K562 (cell line): ENCODE measurements around the gene FAM83F. TPM values are rescaled to one million over a fixed set of nuclear protein-coding genes. Genes with fewer than 3 reads are reported as not detected.
A peak's percentile ranks its signal among the peaks of the same experiment; 100 is the strongest.

Source experiments
- ATAC-seq: fragments of 200-7000 bp; cut with Tn5 transposase; 3 replicates; pipeline ENCODE4 v1.9.1; 2020; ENCODE audit warnings: moderate library complexity
- BruUV-seq: library from RNA; stranded (reverse); fragments of 400-500 nt; replicated peaks from 2 replicates; lab custom pipeline; 2021; lab: Mats Ljungman, UMichigan
- CTCF ChIA-PET: fragments of 300-600 bp; formaldehyde crosslinking; extraction: SDS; loops from one replicate; lab custom pipeline; 2021; ENCODE audit warnings: low intra/inter-chr PET ratio; lab: Yijun Ruan, JAX
- POLR2A ChIA-PET: fragments of 300-600, 350-650 bp; sonication (Branson Sonifier 250); formaldehyde crosslinking; extraction: SDS; loops from one replicate; lab custom pipeline; 2021; ENCODE audit warnings: antibody characterized with exemption, inconsistent platforms; lab: Yijun Ruan, JAX
- DNase-seq, 4 experiments: peaks; one replicate each; pipeline versions ENCODE4 v3.0.0 to v3.0.0-alpha.2; 2011 to 2018; ENCODE audit warnings: low spot score in 3 of 4, mixed read lengths in 3 of 4; ENCODE audit errors: extremely low read depth in 1 of 4
- FAIRE-seq: peaks from 2 replicates; lab custom pipeline; 2011; peaks lifted over from hg19 to GRCh38; lab: Jason Lieb, UNC
- H2AFZ ChIP-seq: 2 replicates; pipeline ENCODE4 v1.6.0; 2011; ENCODE audit warnings: low read depth, low read length, control low read depth, inconsistent platforms
- H3K27ac ChIP-seq: fragments of 200-600 bp; 3 replicates; pipeline ENCODE4 v1.8.0; 2011; ENCODE audit warnings: low read depth, mild to moderate bottlenecking, control low read depth, inconsistent platforms, low read length, moderate library complexity, mixed read lengths; ENCODE audit errors: extremely low read depth
- H3K27me3 ChIP-seq, 2 experiments: fragments of 300-600 bp in 1 of 2; 2 replicates in 1 of 2; 3 replicates in 1 of 2; pipeline versions ENCODE4 v1.6.0 to v1.8.0; 2011; ENCODE audit warnings: inconsistent platforms in 2 of 2, low read length in 2 of 2, mild to moderate bottlenecking in 1 of 2, mixed read lengths in 1 of 2, moderate library complexity in 1 of 2; ENCODE audit not compliant: control insufficient read depth in 2 of 2, insufficient read depth in 2 of 2
- H3K36me3 ChIP-seq: fragments of 300-600 bp; 3 replicates; pipeline ENCODE4 v1.8.0; 2011; ENCODE audit warnings: mild to moderate bottlenecking, low read length, inconsistent platforms; ENCODE audit not compliant: control insufficient read depth, insufficient read depth
- H3K4me1 ChIP-seq, 2 experiments: fragments of 200-600 bp in 1 of 2; replicated peaks in 1 of 2; 2 replicates in 1 of 2; 3 replicates in 1 of 2; pipeline versions ENCODE4 v1.5.1 to v1.8.0; 2011; ENCODE audit warnings: inconsistent platforms in 2 of 2, low read length in 2 of 2, mild to moderate bottlenecking in 1 of 2, mixed read lengths in 1 of 2, moderate library complexity in 1 of 2; ENCODE audit not compliant: control insufficient read depth in 2 of 2, insufficient read depth in 2 of 2
- H3K4me2 ChIP-seq: 2 replicates; pipeline ENCODE4 v1.6.1; 2011; ENCODE audit warnings: low read length, control low read depth, inconsistent platforms, mixed read lengths; ENCODE audit not compliant: insufficient read depth
- H3K4me3 ChIP-seq: fragments of 200-600 bp; sonication (generic), shearing (Covaris generic); 2 replicates; pipeline ENCODE4 v1.5.1; 2016; ENCODE audit warnings: control low read depth, inconsistent platforms
- H3K79me2 ChIP-seq: fragments of 200-600 bp; 3 replicates; pipeline ENCODE4 v1.8.0; 2011; ENCODE audit warnings: low read length, inconsistent platforms; ENCODE audit not compliant: control insufficient read depth, insufficient read depth
- H3K9ac ChIP-seq, 2 experiments: 2 replicates each; pipeline versions ENCODE4 v1.6.0 to v1.6.1; 2011; ENCODE audit warnings: low read depth in 2 of 2, low read length in 2 of 2, control low read depth in 1 of 2, inconsistent platforms in 1 of 2, mild to moderate bottlenecking in 1 of 2, mixed read lengths in 1 of 2; ENCODE audit not compliant: insufficient read depth in 1 of 2
- H3K9me1 ChIP-seq: one replicate; pipeline ENCODE4 v1.6.0; 2011; ENCODE audit warnings: inconsistent platforms, mild to moderate bottlenecking, low read length, moderate library complexity; ENCODE audit not compliant: control insufficient read depth, insufficient read depth
- H3K9me3 ChIP-seq: replicated peaks from 2 replicates; pipeline ENCODE4 v1.5.1; 2011; ENCODE audit warnings: low read depth, low read length, inconsistent platforms; ENCODE audit not compliant: control insufficient read depth, insufficient read depth
- H4K20me1 ChIP-seq: replicated peaks from 2 replicates; pipeline ENCODE4 v1.6.1; 2011; ENCODE audit warnings: low read length, inconsistent platforms, mixed read lengths; ENCODE audit not compliant: control insufficient read depth, insufficient read depth
- ADNP ChIP-seq: fragments of 200-800 bp; sonication (Bioruptor generic); IDR thresholded peaks from 2 replicates; pipeline ENCODE4 v1.6.1; 2016; ENCODE audit warnings: missing genetic modification characterization, missing compliant biosample characterization
- CHD4 ChIP-seq: fragments of 200-600 bp; sonication (generic); IDR thresholded peaks from 3 replicates; pipeline ENCODE4 v1.6.1; 2012; ENCODE audit warnings: low read depth, mild to moderate bottlenecking, mixed read lengths, low read length, inconsistent platforms; ENCODE audit not compliant: insufficient read depth, insufficient replicate concordance, poor library complexity, severe bottlenecking
- PHF21A ChIP-seq: fragments of 450-650 bp; IDR thresholded peaks from 2 replicates; pipeline ENCODE4 v1.6.1; 2017; ENCODE audit warnings: low read depth, borderline replicate concordance
- STAT5A ChIP-seq: IDR thresholded peaks from 2 replicates; pipeline ENCODE4 v1.6.1; 2012; ENCODE audit warnings: low read length, inconsistent platforms, borderline replicate concordance
- TRIM24 ChIP-seq, 2 experiments: fragments of 450-650 bp; IDR thresholded peaks; 2 replicates each; pipeline ENCODE4 v1.6.1; 2016
- ZKSCAN1 ChIP-seq: fragments of 150-350 bp; IDR thresholded peaks from 2 replicates; pipeline ENCODE4 v1.6.1; 2016; ENCODE audit warnings: low read depth, low read length
- WGBS: fragments of 100-300 bp; shearing (Covaris generic); methylation state at CpG from one replicate; pipeline ENCODE4 v1.1.6; 2016; ENCODE audit warnings: low coverage, mixed read lengths; ENCODE audit not compliant: insufficient coverage; ENCODE audit errors: missing lambda C conversion rate; 5-methylcytosine and 5-hydroxymethylcytosine counted together
- in situ Hi-C: fragments of 300-500 bp; cut with MboI; formaldehyde crosslinking; loops from 4 replicates; pipeline ENCODE4 v1.15.0; 2018; ENCODE audit warnings: inconsistent platforms, mixed read lengths
- intact Hi-C: fragments of 100-400 bp; cut with micrococcal nuclease; formaldehyde crosslinking; loops from 2 replicates; pipeline ENCODE4 v1.14.2; 2022
- polyA plus RNA-seq, 8 experiments: library from polyadenylated mRNA; depleted of rRNA in 4 of 8; stranded (reverse) in 5 of 8; unstranded in 3 of 8; fragments of >200 nt; fragmentation: Nextera tagmentation in 2 of 8; fragmentation: Illumina TruSeq in 1 of 8; extraction: Ambion mirVana in 2 of 8; extraction: Trizol in 1 of 8; gene quantifications; 2 replicates each; pipeline versions ENCODE4 v1.2.1 to v1.2.3, GENCODE V29; 2011 to 2014; ENCODE audit warnings: inconsistent platforms in 1 of 8, missing spikeins in 1 of 8
- total RNA-seq, 7 experiments: library from RNA; depleted of rRNA in 6 of 7; stranded (reverse); fragments of >200 nt in 6 of 7; fragmentation: Illumina TruSeq in 2 of 7; extraction: Trizol in 2 of 7; gene quantifications; 2 replicates each; pipeline versions ENCODE4 v1.2.1 to v1.2.3, GENCODE V29; 2011 to 2021; ENCODE audit warnings: low replicate concordance in 1 of 7
- TF ChIP-seq, protein P1 (sequence below): fragments of 450-650 bp; IDR thresholded peaks from 2 replicates; pipeline ENCODE4 v1.6.1; 2017; ENCODE audit warnings: antibody characterized with exemption, mild to moderate bottlenecking

Gene FAM83F
- total and polyA plus RNA-seq, 9 of the 15 experiments (the other 6 are each of a cell fraction or from before 2014, with no cell fraction given) = under 0.01 to 0.13 (median 0.04) TPM; not detected in 1

GRCh38 chr22:40054486-40054885 lies 59.7 kb downstream of the FAM83F start:
- Histone ChIP-seq H3K4me1 (peaks cover 19 to 46% of the 10 kb centered on the region in 2 experiments), H3K4me2 (no peak overlapping the region), H3K9me3 (no peaks in the 10 kb centered on the region), H4K20me1 (peaks cover 10% of the 10 kb centered on the region), H3K4me3 (no peak overlapping the region), H3K9me1 (no peaks in the 10 kb centered on the region), H3K27ac (no peak overlapping the region), H3K36me3 (no peaks in the 10 kb centered on the region), H3K9ac (no peak overlapping the region), H3K27me3 (no peaks in the 10 kb centered on the region), H3K79me2 (peaks cover 31% of the 10 kb centered on the region), H2AFZ (no peak overlapping the region)
- ChIA-PET CTCF (no interaction called here), POLR2A (interaction anchor here (1.3 to 3.6 kb wide), 3 partner anchors 9 to 123 kb away, joined by 3 to 25 read pairs (median 6); partner anchors contain the start of gene TNRC6B)
- TF ChIP-seq ADNP = 0 out of 2 replicates have a peak, but pooled peaks have one; percentile 0
- peak; percentile 92 for TF ChIP-seq ZKSCAN1
- TF ChIP-seq PHF21A = no peak
- intact Hi-C loops (no loop called here), in situ Hi-C loops (no loop called here)
- WGBS = 94% methylated on average over 2 of the region's 2 CpGs
- BruUV-seq = no TSS peak
- FAIRE-seq (no peak), ATAC-seq (no peak), DNase-seq (no peak)

DNA sequence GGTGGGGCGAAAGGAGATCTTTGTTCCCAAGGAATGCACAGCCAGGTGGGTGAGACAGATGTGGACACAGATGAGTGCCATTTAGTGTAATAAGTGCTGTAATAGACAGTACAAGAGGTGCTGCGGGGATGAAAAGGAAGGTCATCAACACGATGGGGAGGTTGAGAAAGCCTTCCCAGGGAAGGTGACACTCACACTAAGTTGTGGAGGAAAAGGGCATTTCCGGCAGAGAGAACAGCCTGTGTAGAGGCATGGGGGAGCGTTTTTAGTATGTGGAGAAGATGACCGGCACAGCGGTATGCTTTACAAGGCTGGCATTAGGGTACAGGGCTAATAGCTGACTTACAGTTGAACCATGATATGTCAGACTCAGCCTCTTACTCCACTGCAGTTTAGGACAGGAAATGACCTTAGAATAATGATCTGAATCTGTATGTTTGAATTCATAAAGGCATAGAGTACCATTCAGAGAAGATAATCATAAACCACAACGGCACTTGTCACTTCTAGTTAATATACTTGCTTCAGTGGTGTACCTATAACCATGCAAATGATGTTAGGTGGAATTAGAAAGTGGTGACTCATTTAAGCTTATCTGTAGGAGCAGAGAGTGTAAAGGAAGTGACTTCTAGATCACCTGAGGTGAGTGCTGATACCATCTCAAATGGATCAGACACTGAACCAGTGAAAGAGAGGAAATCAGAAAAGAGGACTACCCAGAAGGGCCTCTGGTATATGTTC lies 60.6 kb downstream of the FAM83F start:
- Histone ChIP-seq H3K4me2 (peak overlapping the region; percentile 61), H3K9me3 (no peaks in the 10 kb centered on the region), H2AFZ (no peak overlapping the region), H3K4me3 (no peak overlapping the region), H4K20me1 (peaks cover 10% of the 10 kb centered on the region), H3K79me2 (peaks cover 31% of the 10 kb centered on the region), H3K36me3 (no peaks in the 10 kb centered on the region), H3K27me3 (no peaks in the 10 kb centered on the region), H3K9me1 (no peaks in the 10 kb centered on the region), H3K9ac (peak overlapping the region; percentile 0 to 38; a peak in 3 of 4 replicates), H3K4me1 (peaks cover 19 to 46% of the 10 kb centered on the region in 2 experiments), H3K27ac (peak overlapping the region; percentile 66)
- in situ Hi-C loops (no loop called here), intact Hi-C loops (loop anchor here (5.0 kb wide), 1 partner anchor 122 kb away; the partner anchor contains the start of gene TNRC6B)
- no TSS peak for BruUV-seq
- 14% methylated on average over 8 of the region's 8 CpGs for WGBS
- peak; percentile 35 for FAIRE-seq
- CTCF ChIA-PET = interaction anchor here (0.6 kb wide), 1 partner anchor 1183 kb away, joined by 4 read pairs; the partner anchor contains the start of gene CBX6
- ATAC-seq = peak; percentile 64
- POLR2A ChIA-PET = interaction anchor here (0.6 to 3.6 kb wide), 4 partner anchors 9 to 287 kb away, joined by 4 to 25 read pairs (median 5); partner anchors contain the start of gene TNRC6B
- peak; percentile 20 to 69 (median 34) for DNase-seq
- TF ChIP-seq, protein P1, sequence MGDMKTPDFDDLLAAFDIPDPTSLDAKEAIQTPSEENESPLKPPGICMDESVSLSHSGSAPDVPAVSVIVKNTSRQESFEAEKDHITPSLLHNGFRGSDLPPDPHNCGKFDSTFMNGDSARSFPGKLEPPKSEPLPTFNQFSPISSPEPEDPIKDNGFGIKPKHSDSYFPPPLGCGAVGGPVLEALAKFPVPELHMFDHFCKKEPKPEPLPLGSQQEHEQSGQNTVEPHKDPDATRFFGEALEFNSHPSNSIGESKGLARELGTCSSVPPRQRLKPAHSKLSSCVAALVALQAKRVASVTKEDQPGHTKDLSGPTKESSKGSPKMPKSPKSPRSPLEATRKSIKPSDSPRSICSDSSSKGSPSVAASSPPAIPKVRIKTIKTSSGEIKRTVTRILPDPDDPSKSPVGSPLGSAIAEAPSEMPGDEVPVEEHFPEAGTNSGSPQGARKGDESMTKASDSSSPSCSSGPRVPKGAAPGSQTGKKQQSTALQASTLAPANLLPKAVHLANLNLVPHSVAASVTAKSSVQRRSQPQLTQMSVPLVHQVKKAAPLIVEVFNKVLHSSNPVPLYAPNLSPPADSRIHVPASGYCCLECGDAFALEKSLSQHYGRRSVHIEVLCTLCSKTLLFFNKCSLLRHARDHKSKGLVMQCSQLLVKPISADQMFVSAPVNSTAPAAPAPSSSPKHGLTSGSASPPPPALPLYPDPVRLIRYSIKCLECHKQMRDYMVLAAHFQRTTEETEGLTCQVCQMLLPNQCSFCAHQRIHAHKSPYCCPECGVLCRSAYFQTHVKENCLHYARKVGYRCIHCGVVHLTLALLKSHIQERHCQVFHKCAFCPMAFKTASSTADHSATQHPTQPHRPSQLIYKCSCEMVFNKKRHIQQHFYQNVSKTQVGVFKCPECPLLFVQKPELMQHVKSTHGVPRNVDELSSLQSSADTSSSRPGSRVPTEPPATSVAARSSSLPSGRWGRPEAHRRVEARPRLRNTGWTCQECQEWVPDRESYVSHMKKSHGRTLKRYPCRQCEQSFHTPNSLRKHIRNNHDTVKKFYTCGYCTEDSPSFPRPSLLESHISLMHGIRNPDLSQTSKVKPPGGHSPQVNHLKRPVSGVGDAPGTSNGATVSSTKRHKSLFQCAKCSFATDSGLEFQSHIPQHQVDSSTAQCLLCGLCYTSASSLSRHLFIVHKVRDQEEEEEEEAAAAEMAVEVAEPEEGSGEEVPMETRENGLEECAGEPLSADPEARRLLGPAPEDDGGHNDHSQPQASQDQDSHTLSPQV = no peak
- peak in 1 of 2 experiments; percentile 30; a peak in 1 of 4 replicates for TF ChIP-seq TRIM24 (IDR thresholded peaks at IDR 0.05)
- no peak for TF ChIP-seq ZKSCAN1
- no peak for TF ChIP-seq CHD4
- no peak for TF ChIP-seq STAT5A
